HG03196 (cell line): ENCODE measurements around the gene DNASE1L3.
A peak's percentile ranks its signal among the peaks of the same experiment; 100 is the strongest.
"Not testable (repeated sequence)": the region's sequence is repeated elsewhere in the genome, so short reads cannot be mapped to it uniquely, and the experiment has no call there.

Source experiments
- ATAC-seq: cut with Tn5 transposase; IDR thresholded peaks from one replicate; pipeline ENCODE4 v1.9.1; 2021; ENCODE audit not compliant: unreplicated experiment

DNASE1L3 gene

GRCh38 chr3:58202917-58203360 lies 7.8 kb downstream of the DNASE1L3 start:
- ATAC-seq: peak; percentile 53

DNA sequence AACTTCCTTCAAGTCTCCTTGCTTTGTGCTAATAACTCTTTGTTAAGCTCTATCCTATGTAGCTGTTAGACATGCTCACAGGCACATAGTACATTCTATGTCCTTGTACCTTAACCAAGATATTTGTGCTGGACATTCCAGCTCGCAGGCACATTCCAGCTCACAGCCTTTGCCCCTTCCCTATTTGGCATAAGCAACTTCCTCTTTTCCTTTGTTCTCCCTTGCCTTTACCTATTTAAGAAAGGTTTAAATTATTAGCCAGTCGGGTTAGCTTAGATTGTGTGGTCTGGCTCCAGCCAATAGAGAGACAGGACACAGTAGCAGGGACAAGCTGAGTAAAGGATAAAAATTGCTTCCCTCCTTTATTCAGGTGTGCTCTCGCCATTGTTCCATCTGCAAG lies 9.3 kb downstream of the DNASE1L3 start:
- ATAC-seq: not testable (repeated sequence)

GRCh38 chr3:58200846-58201355 lies 9.9 kb downstream of the DNASE1L3 start:
- no peak for ATAC-seq

DNA sequence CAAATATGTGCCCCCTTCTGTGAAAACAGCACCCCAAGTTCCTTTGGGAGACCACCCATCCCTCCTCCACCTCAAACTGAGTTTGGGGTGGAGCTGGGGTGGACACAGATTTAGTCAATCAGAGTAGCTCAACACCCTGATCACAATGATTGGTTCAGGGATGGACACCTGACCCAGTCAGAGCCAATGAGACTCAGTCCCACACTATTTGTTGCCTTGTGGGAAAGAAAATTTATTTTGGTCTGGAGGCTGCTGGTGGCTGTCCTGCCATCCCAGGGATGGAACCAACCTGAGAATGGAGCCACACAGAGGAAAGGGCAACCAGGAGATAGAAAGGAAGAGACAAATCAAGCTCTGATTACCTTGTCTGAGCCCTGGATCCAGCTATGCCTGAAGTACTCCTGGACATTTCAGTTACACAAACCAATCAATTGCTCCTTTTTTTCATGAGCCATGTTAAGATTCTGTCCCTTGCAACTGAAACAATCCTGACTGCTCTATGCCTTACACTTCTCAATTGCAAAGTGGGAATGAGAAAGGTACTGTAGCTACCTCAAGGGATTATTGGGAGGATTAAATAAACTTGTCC lies 10.6 kb downstream of the DNASE1L3 start:
- no peak for ATAC-seq

DNA sequence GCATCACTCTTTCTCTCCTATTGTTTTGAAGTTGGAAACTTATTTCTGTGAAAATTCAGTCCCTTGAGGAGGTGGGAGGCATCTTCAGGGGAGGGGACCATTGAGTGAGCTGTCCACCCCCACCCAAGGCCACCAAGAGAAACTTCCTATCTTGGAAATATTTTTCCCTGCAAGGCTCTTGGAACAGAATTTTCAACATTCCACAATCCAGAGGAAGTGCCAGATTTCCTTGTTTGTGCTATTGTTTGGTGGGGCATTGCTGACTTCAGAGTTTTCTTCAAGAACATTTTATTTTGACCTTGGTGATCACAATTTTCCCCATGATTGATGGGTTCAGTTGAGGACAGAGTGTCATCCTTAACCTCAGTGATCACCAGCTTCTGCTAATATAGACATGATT lies 12.0 kb downstream of the DNASE1L3 start:
- no peak for ATAC-seq

DNA sequence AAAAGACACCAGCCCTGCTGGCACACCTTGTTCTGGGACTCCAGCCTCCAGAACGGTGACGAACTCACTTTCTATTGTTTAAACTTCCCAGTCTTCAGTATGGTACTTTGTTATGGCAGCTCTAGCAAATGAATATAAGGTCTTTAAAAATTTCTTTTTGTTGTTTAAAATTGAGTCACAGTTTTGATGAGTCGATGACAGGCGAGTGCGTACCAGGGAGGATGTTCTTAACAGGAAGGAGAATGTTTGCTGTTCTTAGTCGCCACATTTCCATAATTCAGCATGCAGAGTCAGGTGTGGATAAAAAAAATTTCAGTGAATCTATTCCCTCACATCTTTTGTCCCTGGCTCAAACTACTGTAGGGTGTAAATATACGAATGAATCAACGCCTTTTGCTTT lies 12.4 kb downstream of the DNASE1L3 start:
- no peak for ATAC-seq

- no peak for ATAC-seq
Measured at GRCh38 chr3:58197588-58197987, 13.2 kb downstream of the DNASE1L3 start.

- ATAC-seq: no peak
Measured at GRCh38 chr3:58193682-58194407, 16.9 kb downstream of the DNASE1L3 start.

- no peak for ATAC-seq
Measured at GRCh38 chr3:58192069-58192468, 18.7 kb downstream of the DNASE1L3 start.

- no peak for ATAC-seq
Measured at GRCh38 chr3:58191361-58191991, 19.3 kb downstream of the DNASE1L3 start.

- no peak for ATAC-seq
Measured at GRCh38 chr3:58190882-58191281, 19.9 kb downstream of the DNASE1L3 start.

GRCh38 chr3:58190291-58190690 lies 20.5 kb downstream of the DNASE1L3 start:
- ATAC-seq: no peak

DNA sequence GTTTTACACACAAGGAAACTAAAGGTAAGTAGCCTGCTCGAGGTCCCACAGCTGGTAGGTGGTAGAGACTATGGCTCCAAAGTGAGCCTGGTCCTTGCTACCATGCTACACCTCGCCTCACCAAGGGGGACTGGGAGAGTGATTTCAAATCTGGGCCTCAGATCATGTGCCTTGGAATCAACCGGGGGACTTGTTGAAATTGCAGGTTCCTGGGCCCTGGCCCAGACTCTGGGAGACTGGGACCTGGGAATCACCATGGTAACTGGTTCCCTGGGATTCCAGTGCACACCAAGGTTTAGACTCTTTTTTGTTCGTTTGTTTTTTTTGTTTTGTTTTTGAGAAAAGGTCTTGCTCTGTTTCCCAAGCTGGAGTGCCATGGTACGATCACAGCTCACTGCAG lies 21.1 kb downstream of the DNASE1L3 start:
- ATAC-seq: no peak

DNA sequence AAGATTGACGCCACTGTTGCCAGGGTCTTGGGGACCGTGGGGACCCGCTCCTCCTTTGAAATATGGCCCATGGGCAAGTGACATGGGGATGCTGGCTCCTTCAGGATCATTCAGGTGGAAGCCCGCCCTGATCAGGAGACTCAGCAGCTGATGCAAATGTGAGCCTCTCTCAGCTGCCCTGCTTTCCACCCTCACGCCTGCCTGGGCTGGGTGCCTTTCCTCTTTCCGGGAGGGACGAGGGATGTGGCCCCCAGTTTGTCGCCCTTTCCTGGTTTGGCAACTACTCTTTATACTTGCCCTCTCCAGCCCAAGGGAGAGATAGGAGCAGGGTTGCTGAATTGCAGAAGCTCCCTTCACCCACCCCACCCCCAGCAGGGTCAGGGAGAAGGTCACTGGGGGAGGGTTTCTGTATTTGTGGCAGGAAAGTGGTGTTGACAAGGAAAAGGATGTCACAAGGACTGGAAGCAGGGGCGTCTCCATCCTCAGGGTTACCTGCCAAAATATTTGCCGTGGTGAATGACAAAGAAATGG lies 21.8 kb downstream of the DNASE1L3 start:
- ATAC-seq: no peak

DNA sequence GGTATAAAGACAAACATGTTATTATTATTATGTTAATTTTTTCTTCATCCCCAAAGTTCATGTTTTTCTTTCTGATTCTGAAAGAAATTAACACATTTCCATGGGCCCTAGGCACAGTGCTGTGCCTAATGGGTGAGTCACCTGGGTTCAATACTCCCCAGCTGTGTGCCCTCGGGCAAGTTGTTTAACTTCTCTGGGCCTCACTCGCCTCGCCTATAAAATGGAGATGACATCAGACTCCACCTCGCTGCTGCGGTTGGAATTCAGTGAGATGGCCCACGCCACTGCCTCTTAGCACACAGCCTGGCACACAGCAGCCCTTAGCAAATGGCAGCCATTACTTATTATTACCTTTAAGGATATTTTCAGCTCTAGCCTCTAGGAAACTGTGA lies 22.6 kb downstream of the DNASE1L3 start:
- no peak for ATAC-seq

GRCh38 chr3:58184982-58185360 lies 25.8 kb downstream of the DNASE1L3 start:
- ATAC-seq: no peak

DNA sequence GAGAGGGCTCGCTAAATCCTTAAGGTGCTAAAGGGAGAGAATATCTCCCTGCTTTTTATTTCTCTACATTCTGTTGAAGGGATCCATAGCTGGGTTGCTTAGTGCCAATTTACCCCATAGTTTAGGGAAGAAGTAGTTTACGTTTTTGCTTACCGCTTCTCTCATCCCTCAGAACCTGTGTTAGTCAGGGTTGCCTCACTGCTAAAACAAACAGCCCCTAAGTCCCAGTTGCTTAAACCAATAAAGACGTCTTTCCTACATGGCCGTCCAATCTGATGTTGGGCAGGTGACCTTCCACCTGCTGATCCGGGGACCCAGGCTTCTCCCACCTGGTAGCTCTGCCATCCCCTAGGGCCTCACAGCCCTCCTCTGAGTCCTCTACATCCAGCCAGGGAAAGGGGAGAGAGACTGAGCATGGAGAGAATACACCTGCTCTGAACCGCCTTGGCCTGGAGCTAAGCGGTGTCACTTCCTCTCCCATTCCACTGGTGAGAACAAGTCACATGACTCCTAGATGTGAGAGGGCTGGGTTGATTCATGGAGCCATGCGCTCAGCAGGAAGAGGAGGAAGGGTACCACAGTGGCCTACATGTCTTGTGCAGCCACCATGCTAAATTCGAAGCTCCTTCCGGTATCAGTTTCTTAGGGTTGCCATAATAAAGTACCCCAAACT lies 26.3 kb downstream of the DNASE1L3 start:
- ATAC-seq: no peak

DNA sequence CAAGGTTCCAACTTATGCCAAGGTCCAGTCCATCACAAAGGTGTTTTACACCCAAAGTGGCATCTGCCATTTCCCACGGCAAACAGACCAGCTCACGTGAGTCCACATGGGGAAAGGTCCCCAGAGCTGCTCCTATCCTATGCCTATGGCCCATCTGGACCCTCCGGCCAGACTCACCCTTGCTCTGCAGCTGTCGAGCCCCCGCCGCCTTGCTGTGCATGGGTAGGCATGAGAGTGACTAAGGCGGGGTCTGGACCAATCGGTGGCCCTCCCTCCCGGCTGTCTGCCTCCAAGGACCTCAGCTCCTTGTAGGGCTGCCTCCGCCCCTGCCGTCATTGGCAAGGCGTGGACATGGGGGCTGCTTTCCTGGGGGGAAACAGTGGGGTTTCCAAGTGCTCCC lies 26.9 kb downstream of the DNASE1L3 start:
- no peak for ATAC-seq

- no peak for ATAC-seq
Measured at GRCh38 chr3:58183221-58183620, 27.6 kb downstream of the DNASE1L3 start.

GRCh38 chr3:58180940-58181587 lies 29.7 kb downstream of the DNASE1L3 start:
- no peak for ATAC-seq
